Activated CD8-positive, alpha-beta memory T cell treated with anti-CD3 and anti-CD28 coated beads for 1 hour (primary cell): Measurements from ENCODE around the gene AAGAB.

Experiments used
- DNase-seq, 2 donors: peaks; one replicate each; pipeline ENCODE4 v3.0.0-alpha.2; 2020; ENCODE audit warnings: low read depth in 1 of 2; ENCODE audit errors: extremely low read depth in 1 of 2

AAGAB gene

GRCh38 chr15:67212684-67213367 is 41.6 kb downstream of the AAGAB start:
- no peak for DNase-seq

- DNase-seq, result no peak
Measured at GRCh38 chr15:67210555-67211168, 43.8 kb downstream of the AAGAB start.

GRCh38 chr15:67208396-67208795 is 46.1 kb downstream of the AAGAB start:
- no peak for DNase-seq

GRCh38 chr15:67207555-67208207 is 46.8 kb downstream of the AAGAB start:
- DNase-seq, result no peak

GRCh38 chr15:67202991-67203390 is 51.5 kb downstream of the AAGAB start:
- DNase-seq, result no peak

- no peak for DNase-seq
Measured at GRCh38 chr15:67202091-67202490, 52.4 kb downstream of the AAGAB start.

- DNase-seq, result no peak
Measured at GRCh38 chr15:67201136-67201535, 53.3 kb downstream of the AAGAB start.

GRCh38 chr15:67199881-67200763 is 54.3 kb downstream of the AAGAB start:
- DNase-seq, result no peak

- DNase-seq, result no peak
Measured at GRCh38 chr15:67199391-67199790, 55.1 kb downstream of the AAGAB start.

GRCh38 chr15:67198157-67198754 is 56.2 kb downstream of the AAGAB start:
- DNase-seq, result no peak

- DNase-seq, result no peak
Measured at GRCh38 chr15:67197364-67197695, 57.1 kb downstream of the AAGAB start.

- no peak for DNase-seq
Measured at GRCh38 chr15:67196672-67197363, 57.6 kb downstream of the AAGAB start.

GRCh38 chr15:67196222-67196621 is 58.2 kb downstream of the AAGAB start:
- no peak for DNase-seq

- no peak for DNase-seq
Measured at GRCh38 chr15:67195305-67195704, 59.2 kb downstream of the AAGAB start.

- DNase-seq, result no peak
Measured at GRCh38 chr15:67194171-67195114, 60.0 kb downstream of the AAGAB start.

GRCh38 chr15:67193223-67193990 is 61.1 kb downstream of the AAGAB start:
- no peak for DNase-seq

GRCh38 chr15:67192185-67192820 is 62.2 kb downstream of the AAGAB start:
- no peak for DNase-seq

- DNase-seq, result no peak
Measured at GRCh38 chr15:67190813-67191212, 63.6 kb downstream of the AAGAB start.
